H9 (cell line): ENCODE results near the gene NUMA1. TPM values are rescaled to one million over a fixed set of nuclear protein-coding genes. Genes with fewer than 3 reads are reported as not detected.

Source experiments
- DNase-seq: peaks from one replicate; pipeline ENCODE4 v3.0.0-alpha.2; 2017
- H2AFZ ChIP-seq: one replicate; pipeline ENCODE4 v1.6.1; 2013; ENCODE audit warnings: mild to moderate bottlenecking, low read length, control low read depth, moderate library complexity
- H2AK5ac ChIP-seq: 2 replicates; pipeline ENCODE4 v1.6.1; 2013; ENCODE audit warnings: low read length, control low read depth, mixed read lengths; ENCODE audit not compliant: insufficient read length
- H2BK120ac ChIP-seq: one replicate; pipeline ENCODE4 v1.6.1; 2013; ENCODE audit warnings: low read depth, mild to moderate bottlenecking, low read length, control low read depth, inconsistent platforms; ENCODE audit not compliant: poor library complexity, severe bottlenecking
- H2BK12ac ChIP-seq: 2 replicates; pipeline ENCODE4 v1.6.1; 2013; ENCODE audit warnings: low read length, control low read depth, mixed read lengths, low read depth; ENCODE audit not compliant: insufficient read length
- H2BK15ac ChIP-seq: 2 replicates; pipeline ENCODE4 v1.6.1; 2013; ENCODE audit warnings: low read depth, low read length, control low read depth
- H2BK20ac ChIP-seq: one replicate; pipeline ENCODE4 v1.6.1; 2013; ENCODE audit warnings: low read depth, mild to moderate bottlenecking, low read length, control low read depth, inconsistent platforms; ENCODE audit not compliant: poor library complexity, severe bottlenecking
- H2BK5ac ChIP-seq: 2 replicates; pipeline ENCODE4 v1.6.1; 2013; ENCODE audit warnings: low read length, control low read depth, mixed read lengths; ENCODE audit not compliant: insufficient read length
- H3K14ac ChIP-seq: 2 replicates; pipeline ENCODE4 v1.6.1; 2013; ENCODE audit warnings: low read length, control low read depth; ENCODE audit not compliant: insufficient read depth
- H3K18ac ChIP-seq: 2 replicates; pipeline ENCODE4 v1.6.1; 2013; ENCODE audit warnings: low read depth, mild to moderate bottlenecking, mixed read lengths, low read length, control low read depth; ENCODE audit not compliant: insufficient read length
- H3K23ac ChIP-seq: 2 replicates; pipeline ENCODE4 v1.6.1; 2013; ENCODE audit warnings: low read length, control low read depth, mixed read lengths, low read depth; ENCODE audit not compliant: insufficient read length
- H3K23me2 ChIP-seq: 2 replicates; pipeline ENCODE4 v1.6.1; 2013; ENCODE audit warnings: low read depth, mild to moderate bottlenecking, mixed read lengths, low read length, control low read depth; ENCODE audit not compliant: insufficient read length, poor library complexity, severe bottlenecking
- H3K27ac ChIP-seq: 2 replicates; pipeline ENCODE4 v1.5.1; 2013; ENCODE audit warnings: low read length, control low read depth, mixed read lengths, low read depth; ENCODE audit not compliant: insufficient read length
- H3K27me3 ChIP-seq: 2 replicates; pipeline ENCODE4 v1.6.1; 2013; ENCODE audit warnings: low read length, control low read depth, inconsistent platforms; ENCODE audit not compliant: insufficient read depth
- H3K4ac ChIP-seq: 2 replicates; pipeline ENCODE4 v1.6.1; 2013; ENCODE audit warnings: low read depth, mild to moderate bottlenecking, control low read depth, inconsistent platforms, low read length, moderate library complexity
- H3K4me1 ChIP-seq: 2 replicates; pipeline ENCODE4 v1.6.1; 2013; ENCODE audit warnings: low read length, control low read depth, inconsistent platforms; ENCODE audit not compliant: insufficient read depth
- H3K4me2 ChIP-seq: 2 replicates; pipeline ENCODE4 v1.6.1; 2013; ENCODE audit warnings: low read length, control low read depth, mixed read lengths; ENCODE audit not compliant: insufficient read length, insufficient read depth
- H3K56ac ChIP-seq: 2 replicates; pipeline ENCODE4 v1.6.1; 2013; ENCODE audit warnings: low read depth, mild to moderate bottlenecking, mixed read lengths, low read length, control low read depth; ENCODE audit not compliant: insufficient read length
- H3K79me1 ChIP-seq: 2 replicates; pipeline ENCODE4 v1.6.1; 2013; ENCODE audit warnings: low read depth, mild to moderate bottlenecking, moderate library complexity, low read length, control low read depth, inconsistent platforms; ENCODE audit not compliant: insufficient read depth, poor library complexity, severe bottlenecking
- H3K79me2 ChIP-seq: 2 replicates; pipeline ENCODE4 v1.6.1; 2013; ENCODE audit warnings: low read length, control low read depth, inconsistent platforms; ENCODE audit not compliant: insufficient read depth
- H3K9ac ChIP-seq: 2 replicates; pipeline ENCODE4 v1.6.1; 2013; ENCODE audit warnings: low read length, control low read depth, mixed read lengths; ENCODE audit not compliant: insufficient read length; ENCODE audit errors: extremely low read depth
- H3K9me3 ChIP-seq: one replicate; pipeline ENCODE4 v1.6.1; 2013; ENCODE audit warnings: low read depth, low read length, inconsistent platforms; ENCODE audit not compliant: control insufficient read depth
- H3T11ph ChIP-seq: one replicate; pipeline ENCODE4 v1.6.1; 2013; ENCODE audit warnings: mild to moderate bottlenecking, low read length, control low read depth, inconsistent platforms
- H4K20me1 ChIP-seq: one replicate; pipeline ENCODE4 v1.6.1; 2013; ENCODE audit not compliant: control insufficient read depth, insufficient read length, insufficient read depth
- H4K5ac ChIP-seq: 2 replicates; pipeline ENCODE4 v1.6.1; 2013; ENCODE audit warnings: low read depth, mild to moderate bottlenecking, mixed read lengths, low read length, control low read depth; ENCODE audit not compliant: insufficient read length
- H4K8ac ChIP-seq: replicated peaks from 2 replicates; pipeline ENCODE4 v1.6.1; 2013; ENCODE audit warnings: low read length, control low read depth, mixed read lengths, low read depth; ENCODE audit not compliant: insufficient read length
- H4K91ac ChIP-seq: 2 replicates; pipeline ENCODE4 v1.6.1; 2013; ENCODE audit warnings: low read depth, mild to moderate bottlenecking, moderate library complexity, mixed read lengths, low read length, control low read depth; ENCODE audit not compliant: insufficient read length
- H3K27ac Mint-ChIP-seq, 3 experiments: 2 replicates in 2 of 3; 3 replicates in 1 of 3; pipeline ENCODE4 v1.8.0; 2020 to 2021; ENCODE audit warnings: mixed read lengths in 3 of 3, mild to moderate bottlenecking in 1 of 3, moderate library complexity in 1 of 3
- H3K27me3 Mint-ChIP-seq: 2 replicates; pipeline ENCODE4 v1.8.0; 2021; ENCODE audit warnings: low read depth, mild to moderate bottlenecking, moderate library complexity, mixed read lengths
- H3K36me3 Mint-ChIP-seq, 3 experiments: 2 replicates in 2 of 3; 3 replicates in 1 of 3; pipeline ENCODE4 v1.8.0; 2020 to 2021; ENCODE audit warnings: low read depth in 3 of 3, mixed read lengths in 3 of 3; ENCODE audit not compliant: insufficient read depth in 1 of 3
- H3K4me1 Mint-ChIP-seq, 2 experiments: 2 replicates each; pipeline ENCODE4 v1.8.0; 2020; ENCODE audit warnings: mixed read lengths in 2 of 2
- H3K4me3 Mint-ChIP-seq, 2 experiments: 2 replicates in 1 of 2; 3 replicates in 1 of 2; pipeline ENCODE4 v1.8.0; 2020 to 2021; ENCODE audit warnings: mild to moderate bottlenecking in 2 of 2, mixed read lengths in 2 of 2, moderate library complexity in 1 of 2
- H3K9me3 Mint-ChIP-seq, 2 experiments: 2 replicates in 1 of 2; 3 replicates in 1 of 2; pipeline ENCODE4 v1.8.0; 2020; ENCODE audit warnings: mild to moderate bottlenecking in 2 of 2, mixed read lengths in 2 of 2, moderate library complexity in 1 of 2
- CTCF ChIP-seq: fragments of 200-600 bp; sonication (generic); conservative IDR thresholded peaks from 3 replicates; pipeline ENCODE4 v1.8.0; 2021; ENCODE audit warnings: antibody characterized with exemption, mild to moderate bottlenecking
- WGBS: extraction: QIAGEN DNeasy Blood & Tissue Kit; methylation state at CpG from one replicate; pipeline ENCODE4 v1.1.7; 2013; ENCODE audit warnings: missing lambda C conversion rate, low lambda C conversion rate, mixed read lengths; ENCODE audit not compliant: insufficient read length; ENCODE audit errors: extremely low coverage; 5-methylcytosine and 5-hydroxymethylcytosine counted together
- total RNA-seq: library from RNA; stranded (reverse); gene quantifications from 2 replicates; pipeline ENCODE4 v1.2.1, GENCODE V29; 2021

NUMA1 gene
- total RNA-seq, 1 experiment from 2014 or later: 136 TPM

- Histone ChIP-seq H3K4ac (no peak overlapping the region), H3K79me1 (no peaks in the 10 kb centered on the region), H3K9me3 (no peaks in the 10 kb centered on the region), H3K4me2 (no peak overlapping the region), H3K27ac (no peak overlapping the region), H2AK5ac (no peak overlapping the region), H4K20me1 (no peaks in the 10 kb centered on the region), H3K9ac (no peak overlapping the region), H3K23ac (no peak overlapping the region), H2AFZ (no peak overlapping the region), H3K56ac (no peak overlapping the region), H2BK120ac (no peak overlapping the region), H2BK20ac (no peak overlapping the region), H2BK15ac (no peak overlapping the region), H3K14ac (no peak overlapping the region), H3K18ac (no peak overlapping the region), H3K79me2 (peaks cover 6% of the 10 kb centered on the region), H4K91ac (no peak overlapping the region), H3K27me3 (no peaks in the 10 kb centered on the region), H2BK12ac (no peak overlapping the region), H4K5ac (no peak overlapping the region), H3K23me2 (peaks cover 7% of the 10 kb centered on the region), H3T11ph (no peak overlapping the region), H3K4me1 (no peaks in the 10 kb centered on the region), H4K8ac (no peak overlapping the region), H2BK5ac (no peak overlapping the region)
- TF ChIP-seq CTCF: no peak
- peaks cover 12 to 14% of the 10 kb centered on the region in 2 experiments for H3K4me1 Mint-ChIP-seq
- no peaks in the 10 kb centered on the region for H3K9me3 Mint-ChIP-seq
- H3K36me3 Mint-ChIP-seq: no peaks in the 10 kb centered on the region; a peak in 1 of 7 replicates
- H3K4me3 Mint-ChIP-seq: no peak overlapping the region
- H3K27me3 Mint-ChIP-seq: no peaks in the 10 kb centered on the region; the same call in 1 of the 2 replicates
- WGBS: no CpG with 5 or more reads among the region's 4 CpGs
- no peak for DNase-seq
- H3K27ac Mint-ChIP-seq: no peak overlapping the region
These were observed 3.7 kb upstream of the NUMA1 start for GRCh38 chr11:72084076-72084475.
